ENCODE results near the gene LPAR2.
"Not testable (repeated sequence)": the region's sequence is repeated elsewhere in the genome, so short reads cannot be mapped to it uniquely, and the experiment has no call there.

The LPAR2 gene

GRCh38 chr19:19627621-19628500 lies at the start of gene LPAR2:
TSS of gene LPAR2 (minus strand) at chr19:19628220. CDS start at chr19:19627275, 945 bp downstream.
- DNase-seq (ENCODE audit: low read depth in 2 of 2): peak; percentile 49 to 63

- DNase-seq (ENCODE audit: low read depth in 2 of 2): no peak
Measured at GRCh38 chr19:19677579-19677978, 49.6 kb upstream of the LPAR2 start.

- no peak for DNase-seq (ENCODE audit: low read depth in 2 of 2)
Measured at GRCh38 chr19:19674315-19674714, 46.3 kb upstream of the LPAR2 start.

- DNase-seq (ENCODE audit: low read depth in 2 of 2): no peak
Measured at GRCh38 chr19:19672816-19673215, 44.8 kb upstream of the LPAR2 start.

GRCh38 chr19:19670070-19670551 lies 42.1 kb upstream of the LPAR2 start:
- DNase-seq (ENCODE audit: low read depth in 2 of 2): no peak

- peak; percentile 84 to 91 for DNase-seq (ENCODE audit: low read depth in 2 of 2)
Measured at GRCh38 chr19:19668230-19669012, 40.4 kb upstream of the LPAR2 start, which contains the start of gene ZNF101. TSS of gene ZNF101 (plus strand) at chr19:19668839. CDS start at chr19:19668964, 125 bp downstream.

- not testable (repeated sequence) for DNase-seq (ENCODE audit: low read depth in 2 of 2)
Measured at GRCh38 chr19:19665420-19665948, 37.5 kb upstream of the LPAR2 start.

- DNase-seq (ENCODE audit: low read depth in 2 of 2): peak; percentile 83 to 91
Measured at GRCh38 chr19:19663256-19664120, 35.5 kb upstream of the LPAR2 start, which contains the start of gene ATP13A1. TSS of gene ATP13A1 (minus strand) at chr19:19663676. CDS start at chr19:19663666, 10 bp downstream.

GRCh38 chr19:19662871-19663255 lies 34.8 kb upstream of the LPAR2 start:
- DNase-seq (ENCODE audit: low read depth in 2 of 2): no peak

- no peak for DNase-seq (ENCODE audit: low read depth in 2 of 2)
Measured at GRCh38 chr19:19662344-19662743, 34.3 kb upstream of the LPAR2 start.

- DNase-seq (ENCODE audit: low read depth in 2 of 2): no peak
Measured at GRCh38 chr19:19661675-19662251, 33.7 kb upstream of the LPAR2 start.

GRCh38 chr19:19661141-19661674 lies 33.2 kb upstream of the LPAR2 start:
- no peak for DNase-seq (ENCODE audit: low read depth in 2 of 2)

GRCh38 chr19:19659646-19660245 lies 31.7 kb upstream of the LPAR2 start:
- DNase-seq (ENCODE audit: low read depth in 2 of 2): no peak

- no peak for DNase-seq (ENCODE audit: low read depth in 2 of 2)
Measured at GRCh38 chr19:19657397-19657783, 29.4 kb upstream of the LPAR2 start.

GRCh38 chr19:19656451-19657396 lies 28.7 kb upstream of the LPAR2 start:
- DNase-seq (ENCODE audit: low read depth in 2 of 2): no peak

- no peak for DNase-seq (ENCODE audit: low read depth in 2 of 2)
Measured at GRCh38 chr19:19655641-19656343, 27.8 kb upstream of the LPAR2 start.

GRCh38 chr19:19655051-19655594 lies 27.1 kb upstream of the LPAR2 start:
- no peak for DNase-seq (ENCODE audit: low read depth in 2 of 2)

- DNase-seq (ENCODE audit: low read depth in 2 of 2): no peak
Measured at GRCh38 chr19:19654441-19654840, 26.4 kb upstream of the LPAR2 start.

Data from stimulated activated CD8-positive, alpha-beta memory T cell treated with anti-CD3 and anti-CD28 coated beads, Interleukin-2, amount 100 ng/mL, for 1 hour (primary cell).